ENCODE data around the gene ZNF668.
"Not testable (repeated sequence)": the region's sequence is repeated elsewhere in the genome, so short reads cannot be mapped to it uniquely, and the experiment has no call there.

The ZNF668 gene

GRCh38 chr16:31100876-31101641 lies 27.0 kb upstream of the ZNF668 start:
- DNase-seq (ENCODE audit: low read depth) = not testable (repeated sequence)

DNA sequence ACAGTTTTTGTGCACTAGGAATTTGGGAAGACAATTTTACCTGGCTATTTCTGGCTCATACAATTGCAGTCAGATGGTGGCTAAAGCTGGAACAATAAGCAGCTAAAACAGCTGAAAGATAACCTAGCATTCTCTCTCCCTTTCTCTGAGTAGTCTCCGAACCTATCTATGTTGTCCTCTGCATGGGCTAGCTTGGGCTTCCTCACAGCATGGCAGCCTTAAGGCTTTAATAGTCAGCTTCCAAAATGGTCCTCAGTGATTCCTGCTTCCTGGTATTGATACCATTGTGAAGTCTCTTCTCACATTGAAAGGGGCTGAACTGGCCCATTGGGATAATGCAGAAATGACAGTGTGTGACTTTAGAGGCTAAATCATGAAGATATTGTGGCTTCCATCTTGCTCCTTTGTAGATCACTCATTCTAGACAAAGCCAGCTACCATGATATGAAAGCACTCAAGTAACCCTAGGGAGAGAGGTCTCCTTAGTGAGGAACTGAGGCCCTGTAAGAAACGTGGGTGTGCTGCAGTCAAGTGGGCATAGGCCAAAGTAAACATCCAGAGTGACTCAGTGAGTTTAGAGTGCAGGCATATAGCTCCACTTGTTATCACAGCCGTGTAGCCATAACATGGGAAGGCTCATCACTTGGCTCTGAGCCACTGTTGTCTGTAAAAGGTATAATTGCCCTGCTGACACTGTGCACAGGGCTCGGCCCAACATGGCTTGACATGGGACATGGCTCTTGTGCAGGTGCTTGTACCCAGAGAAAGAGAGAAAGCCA lies 26.0 kb upstream of the ZNF668 start:
- DNase-seq (ENCODE audit: low read depth) = no peak

DNA sequence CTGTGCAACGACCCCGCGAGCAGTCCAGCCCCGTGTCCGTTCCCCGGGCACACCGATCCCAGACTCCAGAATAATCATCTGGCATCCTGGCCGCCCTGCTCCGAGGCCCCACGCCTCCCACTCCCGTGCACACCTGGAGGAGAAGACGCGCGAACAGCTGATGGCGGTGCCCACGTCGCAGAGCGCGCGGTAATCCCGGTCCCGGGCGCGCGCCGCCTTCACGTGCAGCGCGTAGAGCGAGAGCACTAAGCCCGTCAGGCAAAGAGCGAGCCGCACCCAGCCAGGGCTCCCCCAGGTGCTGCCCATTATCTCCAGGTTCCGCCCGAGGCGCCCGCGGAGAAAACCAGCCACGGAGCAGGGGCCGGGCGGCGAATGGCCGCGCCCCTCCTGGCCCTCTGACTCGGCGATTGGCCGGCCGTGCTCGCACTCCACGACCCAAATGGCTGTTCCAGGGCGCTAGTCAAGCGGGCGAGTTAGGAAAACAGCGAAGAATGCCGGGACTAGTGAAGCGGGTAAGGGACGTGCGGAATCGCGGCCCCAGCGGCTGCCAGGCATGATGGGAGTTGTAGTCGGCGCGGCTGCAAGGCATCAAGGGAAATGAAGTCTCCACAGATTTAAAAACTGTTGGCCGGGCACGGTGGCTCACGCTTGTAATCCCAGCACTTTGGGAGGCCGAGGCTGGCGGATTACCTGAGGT lies 20.5 kb upstream of the ZNF668 start, which contains the start of gene VKORC1:
Gene VKORC1, minus strand, starts transcription at position 374 of the 697 bp plus-strand sequence. Its CDS starts 68 bp downstream, at position 306.
- DNase-seq (ENCODE audit: low read depth) = peak; percentile 71

DNA sequence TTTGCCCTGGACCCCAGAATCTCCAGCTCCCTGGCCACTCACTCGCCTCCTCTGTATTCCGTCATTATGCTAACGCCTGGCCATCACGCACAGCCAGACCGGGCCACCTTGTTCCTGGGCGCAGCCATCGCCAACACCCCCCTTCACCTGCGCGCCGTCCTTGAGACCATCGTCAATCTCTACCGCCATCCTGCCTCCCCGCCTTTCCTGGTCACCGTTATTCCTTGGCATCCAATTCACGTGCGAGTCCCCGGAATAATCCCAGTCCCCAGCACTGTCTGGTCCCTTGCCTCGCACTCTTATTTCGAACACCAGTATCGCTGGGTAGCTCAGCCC lies 20.0 kb upstream of the ZNF668 start:
- DNase-seq (ENCODE audit: low read depth) = no peak

DNA sequence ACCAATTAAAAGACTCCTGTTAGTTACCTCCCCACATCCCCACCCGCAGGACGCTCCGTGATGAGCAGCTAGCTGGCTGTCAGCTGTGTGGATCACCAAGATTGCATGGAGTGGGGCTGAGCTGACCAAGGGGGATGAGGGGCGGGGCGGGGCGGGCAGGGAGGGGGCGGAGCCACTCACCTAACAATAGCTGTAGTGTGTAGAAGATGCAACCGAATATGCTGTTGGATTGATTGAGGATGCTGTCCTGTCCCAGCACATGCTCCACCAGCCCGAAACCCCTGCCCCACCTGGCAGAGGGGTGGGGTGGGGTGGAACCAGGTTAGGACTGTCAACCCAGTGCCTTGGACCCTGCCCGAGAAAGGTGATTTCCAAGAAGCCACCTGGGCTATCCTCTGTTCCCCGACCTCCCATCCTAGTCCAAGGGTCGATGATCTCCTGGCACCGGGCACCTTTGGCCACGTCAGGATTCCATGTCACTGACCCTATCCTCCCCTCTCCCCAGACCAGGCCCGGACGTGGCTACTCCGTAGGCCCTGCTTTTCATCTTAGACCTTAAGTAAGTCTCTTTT lies 19.2 kb upstream of the ZNF668 start:
- DNase-seq (ENCODE audit: low read depth) = no peak

DNA sequence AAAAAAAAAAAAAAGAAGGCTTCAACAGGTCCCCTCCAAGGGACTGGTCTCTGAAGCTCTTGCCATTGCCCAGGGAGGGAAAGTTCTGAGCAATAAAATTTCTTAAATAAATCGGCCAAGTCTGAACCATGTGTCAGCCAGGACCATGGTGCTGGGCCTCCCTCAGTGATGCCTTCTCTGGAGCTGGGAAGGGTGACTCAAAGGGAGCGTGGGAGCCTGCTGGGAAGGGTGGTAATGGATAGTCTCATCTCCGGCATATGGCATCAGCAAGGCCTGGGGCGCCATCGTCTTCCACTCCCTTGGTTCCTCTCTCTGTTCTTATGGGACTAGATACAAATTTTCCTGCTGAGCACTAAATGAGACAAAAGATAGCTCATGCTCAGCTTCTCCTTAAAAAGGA lies 18.3 kb upstream of the ZNF668 start:
- no peak for DNase-seq (ENCODE audit: low read depth)

- DNase-seq (ENCODE audit: low read depth) = no peak
Measured at GRCh38 chr16:31090540-31090939, 16.5 kb upstream of the ZNF668 start.

- DNase-seq (ENCODE audit: low read depth) = no peak
Measured at GRCh38 chr16:31089199-31089598, 15.2 kb upstream of the ZNF668 start.

- DNase-seq (ENCODE audit: low read depth) = no peak
Measured at GRCh38 chr16:31088459-31089183, 14.6 kb upstream of the ZNF668 start, which contains the start of gene PRSS53. Gene PRSS53, minus strand, starts transcription at chr16:31088943. Its CDS starts 134 bp downstream, at chr16:31088809.

DNA sequence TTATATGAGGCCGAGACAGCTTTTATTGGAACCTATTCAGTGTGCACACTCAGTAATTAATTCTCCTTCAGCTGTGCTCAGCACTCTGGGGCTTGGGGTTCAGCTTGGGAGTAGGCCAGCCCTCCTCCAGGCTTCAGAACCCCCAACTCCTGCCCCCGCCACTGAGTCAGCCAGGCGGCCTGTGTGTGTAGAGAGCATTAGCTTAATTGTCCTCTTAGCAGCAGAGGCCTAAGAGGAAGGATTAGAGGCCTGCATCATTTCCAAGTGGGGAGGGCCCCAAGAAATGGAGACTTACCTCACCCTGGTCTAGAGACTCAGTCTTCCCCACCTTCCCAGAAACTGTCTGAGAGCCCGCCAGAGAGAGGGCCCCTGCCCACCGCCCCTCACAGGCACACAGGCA lies 13.9 kb upstream of the ZNF668 start:
- no peak for DNase-seq (ENCODE audit: low read depth)

DNA sequence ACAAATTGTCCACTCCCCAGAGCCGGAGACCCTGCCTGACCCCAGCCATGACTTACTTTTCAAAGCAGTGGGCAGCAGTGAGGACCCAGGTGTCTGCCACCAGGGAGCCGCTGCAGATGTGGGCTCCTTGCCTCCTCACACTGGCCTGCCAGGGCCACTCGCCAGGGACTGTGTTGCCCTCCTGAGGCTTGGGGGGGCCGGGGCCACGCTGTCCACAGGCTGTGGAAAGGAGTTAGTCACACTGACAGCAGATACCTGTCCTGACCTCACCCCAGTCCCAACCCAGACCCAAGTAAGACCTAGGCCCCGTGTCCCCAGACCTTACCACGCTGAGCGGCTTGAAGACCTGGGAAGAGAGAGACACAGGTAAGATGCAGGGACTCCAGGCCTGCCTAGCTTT lies 13.4 kb upstream of the ZNF668 start:
- DNase-seq (ENCODE audit: low read depth) = no peak

GRCh38 chr16:31086629-31086906 lies 12.5 kb upstream of the ZNF668 start:
- no peak for DNase-seq (ENCODE audit: low read depth)

GRCh38 chr16:31085873-31086628 lies 12.0 kb upstream of the ZNF668 start:
- no peak for DNase-seq (ENCODE audit: low read depth)

- DNase-seq (ENCODE audit: low read depth) = no peak
Measured at GRCh38 chr16:31085411-31085810, 11.4 kb upstream of the ZNF668 start.

GRCh38 chr16:31084584-31085302 lies 10.7 kb upstream of the ZNF668 start:
- no peak for DNase-seq (ENCODE audit: low read depth)

GRCh38 chr16:31083981-31084380 lies 9.9 kb upstream of the ZNF668 start:
- no peak for DNase-seq (ENCODE audit: low read depth)

DNA sequence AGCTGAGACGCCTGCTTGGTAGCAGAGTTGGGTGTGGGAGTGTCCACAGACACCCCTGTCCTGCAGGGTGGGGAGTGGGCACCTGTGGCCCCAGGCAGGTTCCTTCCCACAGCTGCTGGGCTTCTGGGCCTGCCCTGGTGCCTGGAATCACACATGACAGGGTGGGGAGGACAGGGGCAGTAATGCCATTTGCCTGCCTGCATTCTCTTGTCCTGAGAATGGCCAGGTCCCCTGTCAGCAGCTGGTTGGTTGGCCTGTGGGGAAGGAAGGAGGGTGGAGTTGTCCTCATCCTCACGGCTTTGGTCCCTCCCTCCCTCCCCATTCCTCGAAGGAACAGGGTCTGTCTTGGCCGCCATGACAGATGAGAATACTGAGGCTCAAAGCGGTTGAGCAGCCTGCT lies 9.5 kb upstream of the ZNF668 start:
- no peak for DNase-seq (ENCODE audit: low read depth)

GRCh38 chr16:31083081-31083480 lies 9.0 kb upstream of the ZNF668 start:
- DNase-seq (ENCODE audit: low read depth) = no peak

DNA sequence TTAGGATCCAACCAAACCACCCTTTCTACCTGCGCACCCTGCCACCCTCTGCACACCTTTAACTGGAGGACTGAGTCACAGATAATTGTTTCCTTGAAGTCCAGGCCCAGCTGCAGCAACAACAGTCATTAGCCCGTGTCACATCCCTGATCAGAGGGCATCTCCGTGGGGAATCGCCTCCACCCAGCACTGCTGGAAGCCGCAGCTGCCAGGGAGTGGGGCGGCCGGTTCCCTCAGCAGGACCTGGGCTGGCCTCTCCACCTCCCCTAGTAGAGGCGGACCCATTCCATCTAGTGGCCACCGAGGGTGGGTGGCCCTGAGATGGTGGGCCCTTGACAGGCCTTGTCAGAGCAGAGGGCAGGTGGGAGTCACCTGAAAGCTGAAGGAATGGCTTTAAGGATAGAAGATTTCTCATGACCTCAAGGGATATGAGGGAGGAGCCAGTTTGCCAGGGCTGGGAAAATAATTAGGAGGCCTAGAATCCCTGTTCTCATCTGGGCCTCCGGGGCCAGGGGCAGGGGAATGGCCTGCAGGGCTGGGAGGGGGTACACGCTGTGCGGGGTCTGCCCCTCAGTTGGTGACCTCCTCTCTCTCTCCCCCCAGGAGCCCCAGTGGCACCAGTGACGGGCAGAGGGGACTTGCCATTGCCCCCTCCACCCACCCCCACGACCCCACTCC lies 8.5 kb upstream of the ZNF668 start:
- DNase-seq (ENCODE audit: low read depth) = no peak

Data from activated T-cell treated with anti-CD3 and anti-CD28 coated beads for 1 hour (primary cell).